WTC11 (cell line): Measurements from ENCODE around the gene CRELD1. TPM values are rescaled to one million over a fixed set of nuclear protein-coding genes. Genes with fewer than 3 reads are reported as not detected.

Source experiments
- ATAC-seq: fragments of 200-7000 bp; cut with Tn5 transposase; 2 replicates; pipeline ENCODE4 v1.10.0; 2021; ENCODE audit warnings: mild to moderate bottlenecking, moderate library complexity
- CTCF ChIA-PET: fragments of 300-600 bp; sonication (Branson Sonifier 250); formaldehyde crosslinking; loops from one replicate; lab custom pipeline; 2021; ENCODE audit warnings: antibody characterized with exemption; lab: Charles Lee
- POLR2A ChIA-PET: fragments of 350-600 bp; sonication (Branson Sonifier 250); formaldehyde crosslinking; loops from one replicate; lab custom pipeline; 2021; ENCODE audit warnings: antibody characterized with exemption; lab: Charles Lee
- DNase-seq: peaks from one replicate; pipeline ENCODE4 v3.0.0; 2021; ENCODE audit warnings: low spot score
- H3K27ac Mint-ChIP-seq: 2 replicates; pipeline ENCODE4 v1.8.0; 2021; ENCODE audit warnings: mixed read lengths
- H3K27me3 Mint-ChIP-seq: 2 replicates; pipeline ENCODE4 v1.8.0; 2021; ENCODE audit warnings: low read depth, mild to moderate bottlenecking, moderate library complexity, mixed read lengths
- H3K36me3 Mint-ChIP-seq: 2 replicates; pipeline ENCODE4 v1.8.0; 2021; ENCODE audit warnings: mixed read lengths
- H3K4me1 Mint-ChIP-seq: 2 replicates; pipeline ENCODE4 v1.8.0; 2022; ENCODE audit warnings: mixed read lengths
- H3K4me3 Mint-ChIP-seq: 2 replicates; pipeline ENCODE4 v1.8.0; 2021; ENCODE audit warnings: mild to moderate bottlenecking, moderate library complexity, mixed read lengths
- H3K9me3 Mint-ChIP-seq: 2 replicates; pipeline ENCODE4 v1.8.0; 2021; ENCODE audit warnings: mixed read lengths
- ARID4B ChIP-seq: sonication (generic); formaldehyde crosslinking; IDR thresholded peaks from 2 replicates; pipeline ENCODE4 v1.8.0; 2023; ENCODE audit warnings: missing genetic modification reagents, mild to moderate bottlenecking, borderline replicate concordance
- CBFB ChIP-seq: sonication (generic); formaldehyde crosslinking; IDR thresholded peaks from 2 replicates; pipeline ENCODE4 v1.8.1; 2022; ENCODE audit warnings: mild to moderate bottlenecking, low read depth, missing genetic modification reagents
- ETV6 ChIP-seq: sonication (generic); formaldehyde crosslinking; IDR thresholded peaks from 2 replicates; pipeline ENCODE4 v1.8.1; 2022; ENCODE audit warnings: mild to moderate bottlenecking, missing genetic modification reagents
- FOXP1 ChIP-seq: sonication (generic); formaldehyde crosslinking; IDR thresholded peaks from 2 replicates; pipeline ENCODE4 v1.8.0; 2022; ENCODE audit warnings: missing genetic modification reagents, mild to moderate bottlenecking, moderate library complexity, borderline replicate concordance
- GABPB1 ChIP-seq: sonication (generic); formaldehyde crosslinking; IDR thresholded peaks from 2 replicates; pipeline ENCODE4 v1.8.1; 2023; ENCODE audit warnings: mild to moderate bottlenecking, missing genetic modification reagents
- GRHL2 ChIP-seq: fragments of 250-450 bp; sonication (Bioruptor Pico); IDR thresholded peaks from 2 replicates; pipeline ENCODE4 v1.8.0; 2022; ENCODE audit warnings: mild to moderate bottlenecking, moderate library complexity; ENCODE audit not compliant: insufficient replicate concordance, severe bottlenecking
- HMGA2 ChIP-seq: fragments of 250-450 bp; sonication (Bioruptor Pico); IDR thresholded peaks from 2 replicates; pipeline ENCODE4 v1.4.0; 2021; ENCODE audit warnings: mild to moderate bottlenecking, moderate library complexity
- HMGXB4 ChIP-seq: sonication (generic); formaldehyde crosslinking; IDR thresholded peaks from 2 replicates; pipeline ENCODE4 v1.8.1; 2023; ENCODE audit warnings: mild to moderate bottlenecking, moderate library complexity, missing genetic modification reagents
- IRF2 ChIP-seq: sonication (generic); formaldehyde crosslinking; IDR thresholded peaks from 2 replicates; pipeline ENCODE4 v1.8.0; 2022; ENCODE audit warnings: low read depth, missing genetic modification reagents, borderline replicate concordance
- JUN ChIP-seq: sonication (generic); formaldehyde crosslinking; IDR thresholded peaks from 2 replicates; pipeline ENCODE4 v1.8.0; 2023; ENCODE audit warnings: mild to moderate bottlenecking, missing genetic modification reagents
- MAX ChIP-seq: sonication (generic); formaldehyde crosslinking; IDR thresholded peaks from 2 replicates; pipeline ENCODE4 v1.8.0; 2022; ENCODE audit warnings: mild to moderate bottlenecking, missing genetic modification reagents
- NR1H2 ChIP-seq: sonication (generic); formaldehyde crosslinking; IDR thresholded peaks from 2 replicates; pipeline ENCODE4 v1.9.0; 2021; ENCODE audit warnings: mild to moderate bottlenecking, moderate library complexity, missing genetic modification reagents
- NR2C2 ChIP-seq: sonication (generic); formaldehyde crosslinking; IDR thresholded peaks from 2 replicates; pipeline ENCODE4 v1.8.0; 2022; ENCODE audit warnings: mild to moderate bottlenecking, missing genetic modification reagents
- RORB ChIP-seq: fragments of 250-450 bp; sonication (Bioruptor Pico); IDR thresholded peaks from 2 replicates; pipeline ENCODE4 v1.9.0; 2021; ENCODE audit warnings: mild to moderate bottlenecking
- SMAD3 ChIP-seq: sonication (generic); formaldehyde crosslinking; IDR thresholded peaks from 2 replicates; pipeline ENCODE4 v1.8.0; 2022; ENCODE audit warnings: missing genetic modification reagents, mild to moderate bottlenecking, borderline replicate concordance
- SP1 ChIP-seq: sonication (generic); formaldehyde crosslinking; conservative IDR thresholded peaks from 2 replicates; pipeline ENCODE4 v1.8.1; 2022; ENCODE audit warnings: missing genetic modification reagents
- TEAD1 ChIP-seq: sonication (generic); formaldehyde crosslinking; IDR thresholded peaks from 2 replicates; pipeline ENCODE4 v1.8.0; 2022; ENCODE audit warnings: mild to moderate bottlenecking, missing genetic modification reagents
- TEAD4 ChIP-seq: sonication (generic); formaldehyde crosslinking; IDR thresholded peaks from 2 replicates; pipeline ENCODE4 v1.8.0; 2022; ENCODE audit warnings: mild to moderate bottlenecking, missing genetic modification reagents
- ZNF416 ChIP-seq: fragments of 250-450 bp; sonication (Bioruptor Pico); IDR thresholded peaks from 2 replicates; pipeline ENCODE4 v1.9.0; 2021; ENCODE audit warnings: mild to moderate bottlenecking, inconsistent platforms
- total RNA-seq: library from RNA; stranded (reverse); gene quantifications from 3 replicates; pipeline ENCODE4 v1.2.3, GENCODE V29; 2021
- TF ChIP-seq, protein P1 (sequence below): fragments of 200-600 bp; IDR thresholded peaks from 2 replicates; pipeline ENCODE4 v1.8.0; 2022; ENCODE audit warnings: antibody characterized with exemption
- TF ChIP-seq, protein P2 (sequence below): fragments of 250-450 bp; sonication (Bioruptor Pico); IDR thresholded peaks from 2 replicates; pipeline ENCODE4 v1.9.0; 2021; ENCODE audit warnings: mild to moderate bottlenecking
- TF ChIP-seq, protein P3 (sequence below): sonication (generic); formaldehyde crosslinking; IDR thresholded peaks from 2 replicates; pipeline ENCODE4 v1.8.1; 2023; ENCODE audit warnings: mild to moderate bottlenecking, missing genetic modification reagents, moderate library complexity
- TF ChIP-seq, protein P4 (sequence below): sonication (generic); formaldehyde crosslinking; IDR thresholded peaks from 2 replicates; pipeline ENCODE4 v1.8.1; 2023; ENCODE audit warnings: mild to moderate bottlenecking, missing genetic modification reagents, borderline replicate concordance

Gene CRELD1
- total RNA-seq, 1 experiment from 2014 or later = 18.8 TPM

DNA sequence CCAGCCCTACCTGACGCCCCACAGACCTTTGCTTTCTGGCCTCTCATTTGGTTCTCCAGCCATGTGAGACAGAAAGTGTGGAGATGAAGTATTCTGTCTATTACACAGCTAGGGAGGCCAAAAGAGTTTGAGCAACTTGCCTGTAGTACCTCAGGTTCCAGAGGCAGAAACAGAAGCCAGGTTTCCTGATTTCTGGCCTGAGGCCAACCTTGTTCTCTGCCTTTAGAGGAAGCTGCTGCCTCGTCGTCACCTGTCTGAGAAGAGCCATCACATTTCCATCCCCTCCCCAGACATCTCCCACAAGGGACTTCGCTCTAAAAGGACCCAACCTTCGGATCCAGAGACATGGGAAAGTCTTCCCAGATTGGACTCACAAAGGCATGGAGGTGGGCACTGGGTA lies 27.2 kb upstream of the CRELD1 start:
- no peaks in the 10 kb centered on the region; the same call in 1 of the 2 replicates for H3K27me3 Mint-ChIP-seq
- no peak for TF ChIP-seq MAX (CRISPR knock-in tag)
- TF ChIP-seq FOXP1 (CRISPR knock-in tag) = no peak
- TF ChIP-seq, protein P1, sequence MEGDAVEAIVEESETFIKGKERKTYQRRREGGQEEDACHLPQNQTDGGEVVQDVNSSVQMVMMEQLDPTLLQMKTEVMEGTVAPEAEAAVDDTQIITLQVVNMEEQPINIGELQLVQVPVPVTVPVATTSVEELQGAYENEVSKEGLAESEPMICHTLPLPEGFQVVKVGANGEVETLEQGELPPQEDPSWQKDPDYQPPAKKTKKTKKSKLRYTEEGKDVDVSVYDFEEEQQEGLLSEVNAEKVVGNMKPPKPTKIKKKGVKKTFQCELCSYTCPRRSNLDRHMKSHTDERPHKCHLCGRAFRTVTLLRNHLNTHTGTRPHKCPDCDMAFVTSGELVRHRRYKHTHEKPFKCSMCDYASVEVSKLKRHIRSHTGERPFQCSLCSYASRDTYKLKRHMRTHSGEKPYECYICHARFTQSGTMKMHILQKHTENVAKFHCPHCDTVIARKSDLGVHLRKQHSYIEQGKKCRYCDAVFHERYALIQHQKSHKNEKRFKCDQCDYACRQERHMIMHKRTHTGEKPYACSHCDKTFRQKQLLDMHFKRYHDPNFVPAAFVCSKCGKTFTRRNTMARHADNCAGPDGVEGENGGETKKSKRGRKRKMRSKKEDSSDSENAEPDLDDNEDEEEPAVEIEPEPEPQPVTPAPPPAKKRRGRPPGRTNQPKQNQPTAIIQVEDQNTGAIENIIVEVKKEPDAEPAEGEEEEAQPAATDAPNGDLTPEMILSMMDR = no peak
- TF ChIP-seq CBFB = no peak
- no peak for TF ChIP-seq GABPB1
- no peak for TF ChIP-seq GRHL2
- TF ChIP-seq ZNF416 (CRISPR knock-in tag) = no peak
- TF ChIP-seq SMAD3 (CRISPR knock-in tag) = no peak
- TF ChIP-seq SP1 (CRISPR knock-in tag) = no peak
- no peak for TF ChIP-seq ETV6
- no peak for TF ChIP-seq RORB (CRISPR knock-in tag)
- TF ChIP-seq, protein P2, sequence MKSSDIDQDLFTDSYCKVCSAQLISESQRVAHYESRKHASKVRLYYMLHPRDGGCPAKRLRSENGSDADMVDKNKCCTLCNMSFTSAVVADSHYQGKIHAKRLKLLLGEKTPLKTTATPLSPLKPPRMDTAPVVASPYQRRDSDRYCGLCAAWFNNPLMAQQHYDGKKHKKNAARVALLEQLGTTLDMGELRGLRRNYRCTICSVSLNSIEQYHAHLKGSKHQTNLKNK = no peak
- TF ChIP-seq, protein P3, sequence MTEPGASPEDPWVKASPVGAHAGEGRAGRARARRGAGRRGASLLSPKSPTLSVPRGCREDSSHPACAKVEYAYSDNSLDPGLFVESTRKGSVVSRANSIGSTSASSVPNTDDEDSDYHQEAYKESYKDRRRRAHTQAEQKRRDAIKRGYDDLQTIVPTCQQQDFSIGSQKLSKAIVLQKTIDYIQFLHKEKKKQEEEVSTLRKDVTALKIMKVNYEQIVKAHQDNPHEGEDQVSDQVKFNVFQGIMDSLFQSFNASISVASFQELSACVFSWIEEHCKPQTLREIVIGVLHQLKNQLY = no peak
- no peak for TF ChIP-seq HMGA2 (CRISPR knock-in tag)
- TF ChIP-seq, protein P4, sequence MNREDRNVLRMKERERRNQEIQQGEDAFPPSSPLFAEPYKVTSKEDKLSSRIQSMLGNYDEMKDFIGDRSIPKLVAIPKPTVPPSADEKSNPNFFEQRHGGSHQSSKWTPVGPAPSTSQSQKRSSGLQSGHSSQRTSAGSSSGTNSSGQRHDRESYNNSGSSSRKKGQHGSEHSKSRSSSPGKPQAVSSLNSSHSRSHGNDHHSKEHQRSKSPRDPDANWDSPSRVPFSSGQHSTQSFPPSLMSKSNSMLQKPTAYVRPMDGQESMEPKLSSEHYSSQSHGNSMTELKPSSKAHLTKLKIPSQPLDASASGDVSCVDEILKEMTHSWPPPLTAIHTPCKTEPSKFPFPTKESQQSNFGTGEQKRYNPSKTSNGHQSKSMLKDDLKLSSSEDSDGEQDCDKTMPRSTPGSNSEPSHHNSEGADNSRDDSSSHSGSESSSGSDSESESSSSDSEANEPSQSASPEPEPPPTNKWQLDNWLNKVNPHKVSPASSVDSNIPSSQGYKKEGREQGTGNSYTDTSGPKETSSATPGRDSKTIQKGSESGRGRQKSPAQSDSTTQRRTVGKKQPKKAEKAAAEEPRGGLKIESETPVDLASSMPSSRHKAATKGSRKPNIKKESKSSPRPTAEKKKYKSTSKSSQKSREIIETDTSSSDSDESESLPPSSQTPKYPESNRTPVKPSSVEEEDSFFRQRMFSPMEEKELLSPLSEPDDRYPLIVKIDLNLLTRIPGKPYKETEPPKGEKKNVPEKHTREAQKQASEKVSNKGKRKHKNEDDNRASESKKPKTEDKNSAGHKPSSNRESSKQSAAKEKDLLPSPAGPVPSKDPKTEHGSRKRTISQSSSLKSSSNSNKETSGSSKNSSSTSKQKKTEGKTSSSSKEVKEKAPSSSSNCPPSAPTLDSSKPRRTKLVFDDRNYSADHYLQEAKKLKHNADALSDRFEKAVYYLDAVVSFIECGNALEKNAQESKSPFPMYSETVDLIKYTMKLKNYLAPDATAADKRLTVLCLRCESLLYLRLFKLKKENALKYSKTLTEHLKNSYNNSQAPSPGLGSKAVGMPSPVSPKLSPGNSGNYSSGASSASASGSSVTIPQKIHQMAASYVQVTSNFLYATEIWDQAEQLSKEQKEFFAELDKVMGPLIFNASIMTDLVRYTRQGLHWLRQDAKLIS (CRISPR knock-in tag) = no peak
- TF ChIP-seq TEAD4 (CRISPR knock-in tag) = no peak
- TF ChIP-seq, all 79 proteins: peak for 0
- peaks cover 19% of the 10 kb centered on the region for H3K4me1 Mint-ChIP-seq
- no peak overlapping the region for H3K27ac Mint-ChIP-seq
- no peak for DNase-seq
- POLR2A ChIA-PET = interaction anchor here (0.6 kb wide), 1 partner anchor 758 kb away, joined by 3 read pairs; no protein-coding TSS in a partner anchor
- H3K4me3 Mint-ChIP-seq = no peak overlapping the region
- no peaks in the 10 kb centered on the region for H3K36me3 Mint-ChIP-seq
- ATAC-seq = no peak
- CTCF ChIA-PET = no interaction called here
- no peaks in the 10 kb centered on the region for H3K9me3 Mint-ChIP-seq

DNA sequence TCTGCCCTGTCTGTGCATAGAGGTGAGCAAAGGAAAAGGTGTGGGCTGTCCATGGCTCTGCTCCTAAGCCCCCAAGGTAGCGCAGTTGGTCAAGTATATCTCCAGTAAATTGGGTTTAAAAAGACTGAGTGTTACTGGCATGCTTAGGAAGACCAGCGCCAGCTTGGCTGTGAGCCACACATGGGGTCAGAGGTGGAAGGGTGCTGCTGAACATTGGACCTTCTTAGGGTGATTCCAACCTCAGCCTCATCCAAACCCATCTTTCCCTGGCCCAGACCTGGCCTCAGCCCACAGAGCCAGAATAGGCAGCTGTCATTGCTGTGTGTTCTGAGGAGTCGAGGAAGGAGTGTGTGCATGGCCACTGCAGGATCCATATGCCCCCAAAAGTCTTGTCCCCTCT lies 25.3 kb upstream of the CRELD1 start:
- CTCF ChIA-PET = no interaction called here
- no peak overlapping the region for H3K27ac Mint-ChIP-seq
- H3K36me3 Mint-ChIP-seq = no peaks in the 10 kb centered on the region
- ATAC-seq = no peak
- no peaks in the 10 kb centered on the region; the same call in 1 of the 2 replicates for H3K27me3 Mint-ChIP-seq
- H3K4me3 Mint-ChIP-seq = no peak overlapping the region
- POLR2A ChIA-PET = no interaction called here
- no peak for DNase-seq
- no peaks in the 10 kb centered on the region for H3K9me3 Mint-ChIP-seq
- H3K4me1 Mint-ChIP-seq = peaks cover 7% of the 10 kb centered on the region
- TF ChIP-seq HMGXB4 (no peak), NR2C2 (no peak), JUN (CRISPR knock-in tag) (no peak), IRF2 (CRISPR knock-in tag) (no peak), NR1H2 (CRISPR knock-in tag) (no peak), TEAD1 (CRISPR knock-in tag) (no peak), FOXP1 (CRISPR knock-in tag) (no peak), ARID4B (CRISPR knock-in tag) (no peak)
